Amniotic epithelial cell (primary cell): ENCODE results near the gene KCNN3.

ENCODE experiments used
- DNase-seq: peaks from one replicate; pipeline ENCODE4 v3.0.0-alpha.2; 2010; ENCODE audit warnings: low read depth

Gene KCNN3

GRCh38 chr1:154770897-154771594 lies 99.0 kb downstream of the KCNN3 start:
- no peak for DNase-seq

GRCh38 chr1:154769193-154769895 lies 100.7 kb downstream of the KCNN3 start:
- no peak for DNase-seq

GRCh38 chr1:154768456-154769125 lies 101.5 kb downstream of the KCNN3 start:
- DNase-seq = no peak

- peak; percentile 80 for DNase-seq
Observed at GRCh38 chr1:154767315-154768240, 102.5 kb downstream of the KCNN3 start.

- peak; percentile 27 for DNase-seq
Observed at GRCh38 chr1:154765970-154766369, 104.1 kb downstream of the KCNN3 start.

- no peak for DNase-seq
Observed at GRCh38 chr1:154764773-154765172, 105.3 kb downstream of the KCNN3 start.

- no peak for DNase-seq
Observed at GRCh38 chr1:154764181-154764580, 105.9 kb downstream of the KCNN3 start.

GRCh38 chr1:154760469-154760933 lies 109.6 kb downstream of the KCNN3 start:
- no peak for DNase-seq

GRCh38 chr1:154759793-154760192 lies 110.3 kb downstream of the KCNN3 start:
- no peak for DNase-seq

- DNase-seq = no peak
Observed at GRCh38 chr1:154759196-154759595, 110.9 kb downstream of the KCNN3 start.

- DNase-seq = no peak
Observed at GRCh38 chr1:154758346-154758745, 111.7 kb downstream of the KCNN3 start.

- DNase-seq = no peak
Observed at GRCh38 chr1:154756793-154757548, 113.1 kb downstream of the KCNN3 start.

- DNase-seq = peak; percentile 19
Observed at GRCh38 chr1:154755858-154756730, 114.0 kb downstream of the KCNN3 start.

- no peak for DNase-seq
Observed at GRCh38 chr1:154753426-154753825, 116.7 kb downstream of the KCNN3 start.

- no peak for DNase-seq
Observed at GRCh38 chr1:154752273-154753030, 117.6 kb downstream of the KCNN3 start.

GRCh38 chr1:154751690-154752089 lies 118.4 kb downstream of the KCNN3 start:
- peak; percentile 24 for DNase-seq

GRCh38 chr1:154750681-154751665 lies 119.1 kb downstream of the KCNN3 start:
- DNase-seq = no peak
